Psoas muscle (tissue), 8 donors: ENCODE data around the gene UGT1A6. TPM values are rescaled to one million over a fixed set of nuclear protein-coding genes. Genes with fewer than 3 reads are reported as not detected.

Experiments
- ATAC-seq, 4 donors: fragments of 200-7000 bp; cut with Tn5 transposase; one replicate each; pipeline ENCODE4 v1.9.1; 2020; ENCODE audit warnings: moderate library complexity in 3 of 4, mild to moderate bottlenecking in 2 of 4
- DNase-seq, 2 donors: peaks; one replicate each; pipeline ENCODE4 v3.0.0-alpha.2; 2020
- H3K27ac ChIP-seq: fragments of 200-600 bp; one replicate; pipeline ENCODE4 v1.8.0; 2022
- H3K27me3 ChIP-seq, 3 donors: fragments of 200-600 bp in 1 of 3; one replicate each; pipeline versions ENCODE4 v1.6.1 to v1.8.0; 2013 to 2022; ENCODE audit warnings: low read length in 2 of 3, mild to moderate bottlenecking in 2 of 3, moderate library complexity in 1 of 3; ENCODE audit not compliant: insufficient read depth in 3 of 3
- H3K36me3 ChIP-seq, 2 donors: fragments of 200-600 bp in 1 of 2; one replicate each; pipeline versions ENCODE4 v1.6.1 to v1.8.0; 2013 to 2022; ENCODE audit warnings: low read depth in 1 of 2, mild to moderate bottlenecking in 1 of 2, moderate library complexity in 1 of 2; ENCODE audit not compliant: insufficient read depth in 1 of 2
- H3K4me1 ChIP-seq: fragments of 200-600 bp; one replicate; pipeline ENCODE4 v1.8.0; 2022
- H3K4me3 ChIP-seq: fragments of 200-600 bp; one replicate; pipeline ENCODE4 v1.8.0; 2022; ENCODE audit warnings: mild to moderate bottlenecking
- H3K9me3 ChIP-seq: fragments of 200-600 bp; one replicate; pipeline ENCODE4 v1.8.0; 2022
- CTCF ChIP-seq: fragments of 200-600 bp; IDR thresholded peaks from one replicate; pipeline ENCODE4 v1.8.0; 2022; ENCODE audit warnings: antibody characterized with exemption
- WGBS, 3 donors: extraction: QIAGEN DNeasy Blood & Tissue Kit; methylation state at CpG; one replicate each; pipeline versions ENCODE4 v1.1.6 to v1.1.7; 2013; 5-methylcytosine and 5-hydroxymethylcytosine counted together
- intact Hi-C, 2 donors: fragments of 100-400 bp; cut with DNase I; formaldehyde crosslinking; loops; one replicate each; pipeline versions ENCODE4 v1.11.0 to v1.14.2; 2022
- polyA plus RNA-seq, 3 donors: library from polyadenylated mRNA; stranded (reverse); fragments of 200-250 nt; gene quantifications; one replicate each; pipeline ENCODE4 v1.2.3, GENCODE V29; 2013
- total RNA-seq, 4 donors: library from RNA; stranded (reverse); fragmentation: NEBNext Ultra II Directional in 2 of 4; extraction: Animal tissue kit (Norgen Biotek cat#: 25700) in 2 of 4; gene quantifications; one replicate each; pipeline versions ENCODE4 v1.2.1 to v1.2.4, GENCODE V29; 2021 to 2023
- donor health status: healthy with polysubstance abuse.
- donor health status: DM: no; HTN: no; CAD: no; lungs with moderate emphysema.
- donor health status: Bipolar disorder and iron deficiency.
- donor health status: healthy.
- donor health status: DM: yes; HTN: yes; CAD: no.
- donor health status: DM: no; HTN: no; CAD: no.
- donor health status: DM: no; HTN: no; CAD: no.
- donor health status: DM: yes; HTN: yes; CAD: no.

Gene UGT1A6
- total and polyA plus RNA-seq, 7 donors, result not detected

- intact Hi-C loops, result no loop called here
- ATAC-seq, result no peak
These were observed 65.5 kb downstream of the UGT1A6 start for GRCh38 chr2:233758141-233758540.

GRCh38 chr2:233758849-233759248 is 66.2 kb downstream of the UGT1A6 start:
- 83 to 92% (median 90%) methylated on average over 2 of the region's 2 CpGs for WGBS, 3 donors
- H3K4me3 ChIP-seq, result no peak overlapping the region
- no peaks in the 10 kb centered on the region for H3K9me3 ChIP-seq
- no peaks in the 10 kb centered on the region for H3K4me1 ChIP-seq
- intact Hi-C loops, result no loop called here
- peaks cover 0 to 1% (median 0%) of the 10 kb centered on the region in 3 donors for H3K27me3 ChIP-seq
- DNase-seq, result no peak
- H3K36me3 ChIP-seq, result no peaks in the 10 kb centered on the region
- TF ChIP-seq CTCF, result no peak
- ATAC-seq, result no peak
- H3K27ac ChIP-seq, result no peak overlapping the region

More at GRCh38 chr2:233758141-233758540, 65.5 kb downstream of the UGT1A6 start:
- TF ChIP-seq CTCF, result no peak
- Histone ChIP-seq H3K27me3 (peaks cover 0 to 1% (median 0%) of the 10 kb centered on the region in 3 donors), H3K4me3 (no peak overlapping the region), H3K27ac (no peak overlapping the region), H3K9me3 (no peaks in the 10 kb centered on the region), H3K36me3 (no peaks in the 10 kb centered on the region), H3K4me1 (no peaks in the 10 kb centered on the region)
- no peak for DNase-seq

- Histone ChIP-seq H3K4me3 (no peak within 1 kb of the TSS), H3K9me3 (no peaks in the 10 kb centered on the region), H3K36me3 (no peaks in the 10 kb centered on the region), H3K4me1 (no peaks in the 10 kb centered on the region), H3K27ac (no peak within 1 kb of the TSS), H3K27me3 (peaks cover 0 to 1% (median 0%) of the 10 kb centered on the region in 3 donors)
- no peak for ATAC-seq
- TF ChIP-seq CTCF, result no peak
- WGBS, 3 donors, result 94 to 95% (median 94%) methylated on average over 6 of the region's 6 CpGs
- DNase-seq, result no peak
- intact Hi-C loops, result no loop called here
These were observed 67.4 kb downstream of the UGT1A6 start, which contains the start of gene UGT1A1 for GRCh38 chr2:233760043-233760442. TSS of gene UGT1A1 (plus strand) at chr2:233760270. CDS start at chr2:233760288, 18 bp downstream.

GRCh38 chr2:233761040-233761769 is 68.5 kb downstream of the UGT1A6 start:
- Histone ChIP-seq H3K27ac (no peak overlapping the region), H3K9me3 (no peaks in the 10 kb centered on the region), H3K27me3 (peaks cover 0 to 3% (median 0%) of the 10 kb centered on the region in 3 donors), H3K4me3 (no peak overlapping the region), H3K4me1 (no peaks in the 10 kb centered on the region), H3K36me3 (no peaks in the 10 kb centered on the region)
- WGBS, 3 donors, result 80 to 87% (median 81%) methylated on average over 4 of the region's 4 CpGs
- TF ChIP-seq CTCF, result no peak
- intact Hi-C loops, result no loop called here
- ATAC-seq (no peak), DNase-seq (no peak)
